Astrocyte (in vitro differentiated cells and primary cell): ENCODE data around the gene ANO7.

Experiments
- CTCF ChIP-seq: IDR thresholded peaks from 2 replicates; pipeline ENCODE4 v1.5.1; 2011; ENCODE audit warnings: low read depth, mild to moderate bottlenecking, inconsistent platforms, low read length, moderate library complexity; ENCODE audit not compliant: insufficient read depth
- EZH2 ChIP-seq: IDR thresholded peaks from 2 replicates; pipeline ENCODE4 v1.6.1; 2012; ENCODE audit warnings: mild to moderate bottlenecking, low read length, inconsistent platforms; ENCODE audit not compliant: insufficient read depth

- TF ChIP-seq CTCF: no peak
- no peak for TF ChIP-seq EZH2
Observed at GRCh38 chr2:241226723-241227572, 38.5 kb downstream of the ANO7 start.
